PC-9 (cell line): ENCODE measurements around the gene KLHL18.

Experiments used
- CTCF ChIP-seq: fragments of 200-600 bp; sonication (generic); conservative IDR thresholded peaks from 2 replicates; pipeline ENCODE4 v1.6.1; 2017; ENCODE audit warnings: mixed run types, antibody characterized with exemption, mild to moderate bottlenecking, moderate library complexity
- EZH2 ChIP-seq: fragments of 200-600 bp; sonication (generic); IDR thresholded peaks from 2 replicates; pipeline ENCODE4 v1.8.0; 2017; ENCODE audit warnings: antibody characterized with exemption, low read depth

GRCh38 chr3:47270526-47270925, 12.2 kb upstream of the KLHL18 start:
- TF ChIP-seq CTCF (no peak), EZH2 (no peak)
